ENCODE data around the gene ABHD1.

- TF ChIP-seq CTCF (optimal IDR thresholded peaks at IDR 0.05 in 1 of 3, IDR thresholded peaks at IDR 0.05 in 1 of 3, conservative IDR thresholded peaks at IDR 0.05 in 1 of 3; ENCODE audit: extremely low read depth in 1 of 3, insufficient read depth in 2 of 3, low read length in 3 of 3) (no peak), EZH2 (IDR thresholded peaks at IDR 0.05; ENCODE audit: low read length) (no peak)
Observed at GRCh38 chr2:27089111-27089954, 34.3 kb upstream of the ABHD1 start.
